Measurements from ENCODE around the gene CDK8. TPM values are rescaled to one million over a fixed set of nuclear protein-coding genes. Genes with fewer than 3 reads are reported as not detected.

CDK8 gene
- polyA plus RNA-seq, 3 donors, result 3.0 to 10.9 (median 3.3) TPM

GRCh38 chr13:26228096-26228495, 25.8 kb upstream of the CDK8 start:
- intact Hi-C loops (cut with micrococcal nuclease), result no loop called here
- Mint-ChIP-seq H3K9me3 (no peaks in the 10 kb centered on the region), H3K27me3 (ENCODE audit: low read depth in 3 of 3) (peaks cover 3 to 7% (median 5%) of the 10 kb centered on the region in 3 donors), H3K36me3 (no peaks in the 10 kb centered on the region), H3K27ac (peak overlapping the region in 1 of 7 donors; percentile 23), H3K4me1 (peaks cover 4% of the 10 kb centered on the region), H3K4me3 (no peak overlapping the region)
- Histone ChIP-seq H2AFZ (ENCODE audit: insufficient read depth, low read depth, low read length, poor library complexity, severe bottlenecking) (no peak overlapping the region), H3K79me2 (ENCODE audit: insufficient read depth, low read length) (no peaks in the 10 kb centered on the region), H3K9ac (ENCODE audit: insufficient read depth, low read length, poor library complexity, severe bottlenecking) (no peak overlapping the region), H3K4me1 (ENCODE audit: control insufficient read depth in 1 of 2, insufficient read depth in 2 of 2, low read length in 2 of 2) (peaks cover 2 to 3% of the 10 kb centered on the region in 2 donors), H3K36me3 (replicated peaks in 1 of 2; ENCODE audit: control insufficient read depth in 1 of 2, insufficient read depth in 2 of 2, low read length in 2 of 2) (no peaks in the 10 kb centered on the region), H3K4me3 (replicated peaks in 1 of 3; ENCODE audit: low read depth in 2 of 3, low read length in 3 of 3) (no peak overlapping the region), H3K9me3 (replicated peaks in 1 of 2; ENCODE audit: control insufficient read depth in 1 of 2, insufficient read depth in 1 of 2, low read length in 2 of 2) (no peaks in the 10 kb centered on the region), H3K4me2 (replicated peaks; ENCODE audit: extremely low read depth, low read length, poor library complexity, severe bottlenecking) (no peak overlapping the region), H4K20me1 (ENCODE audit: insufficient read depth, low read length) (no peaks in the 10 kb centered on the region), H3K27me3 (ENCODE audit: control insufficient read depth in 2 of 2, insufficient read depth in 2 of 2, low read length in 2 of 2) (no peaks in the 10 kb centered on the region), H3K27ac (ENCODE audit: low read depth in 1 of 2, low read length in 2 of 2) (no peak overlapping the region)
- 94% methylated on average over 2 of the region's 2 CpGs for WGBS (ENCODE audit: insufficient coverage)
- no peak for DNase-seq
- TF ChIP-seq CTCF (IDR thresholded peaks at IDR 0.05), result no peak

- no peak overlapping the region for H3K4me3 Mint-ChIP-seq
- no peak for DNase-seq
- H3K27me3 Mint-ChIP-seq (ENCODE audit: low read depth in 3 of 3), result peaks cover 2 to 3% (median 3%) of the 10 kb centered on the region in 3 donors
- no peaks in the 10 kb centered on the region for H3K4me1 Mint-ChIP-seq
- no peak overlapping the region for H3K27ac Mint-ChIP-seq
- intact Hi-C loops (cut with micrococcal nuclease), result no loop called here
- 96% methylated on average over 7 of the region's 13 CpGs for WGBS (ENCODE audit: insufficient coverage)
- H3K9me3 ChIP-seq (replicated peaks in 1 of 2; ENCODE audit: control insufficient read depth in 1 of 2, insufficient read depth in 1 of 2, low read length in 2 of 2), result no peaks in the 10 kb centered on the region
- H3K36me3 Mint-ChIP-seq, result no peaks in the 10 kb centered on the region
- H3K4me2 ChIP-seq (replicated peaks; ENCODE audit: extremely low read depth, low read length, poor library complexity, severe bottlenecking), result no peak overlapping the region
- no peaks in the 10 kb centered on the region for H3K79me2 ChIP-seq (ENCODE audit: insufficient read depth, low read length)
- no peak overlapping the region for H3K9ac ChIP-seq (ENCODE audit: insufficient read depth, low read length, poor library complexity, severe bottlenecking)
- H3K27me3 ChIP-seq (ENCODE audit: control insufficient read depth in 2 of 2, insufficient read depth in 2 of 2, low read length in 2 of 2), result no peaks in the 10 kb centered on the region
- H3K9me3 Mint-ChIP-seq, result no peaks in the 10 kb centered on the region
- H3K36me3 ChIP-seq (replicated peaks in 1 of 2; ENCODE audit: control insufficient read depth in 1 of 2, insufficient read depth in 2 of 2, low read length in 2 of 2), result no peaks in the 10 kb centered on the region
- H3K4me3 ChIP-seq (replicated peaks in 1 of 3; ENCODE audit: low read depth in 2 of 3, low read length in 3 of 3), result no peak overlapping the region
- H3K27ac ChIP-seq (ENCODE audit: low read depth in 1 of 2, low read length in 2 of 2), result no peak overlapping the region
- TF ChIP-seq CTCF (IDR thresholded peaks at IDR 0.05), result no peak
- no peak overlapping the region for H2AFZ ChIP-seq (ENCODE audit: insufficient read depth, low read depth, low read length, poor library complexity, severe bottlenecking)
- no peaks in the 10 kb centered on the region for H3K4me1 ChIP-seq (ENCODE audit: control insufficient read depth in 1 of 2, insufficient read depth in 2 of 2, low read length in 2 of 2)
- no peaks in the 10 kb centered on the region for H4K20me1 ChIP-seq (ENCODE audit: insufficient read depth, low read length)
Observed at GRCh38 chr13:26229080-26229615, 24.8 kb upstream of the CDK8 start.
